Liver (tissue), 9 donors: ENCODE data around the gene DCAF4L1. TPM values are rescaled to one million over a fixed set of nuclear protein-coding genes. Genes with fewer than 3 reads are reported as not detected.

Experiments
- DNase-seq: peaks from one replicate; pipeline ENCODE4 v3.0.0-alpha.2; 2017; ENCODE audit warnings: low spot score
- H3K27ac ChIP-seq, 2 donors: one replicate each; pipeline ENCODE4 v1.7.0; 2013; ENCODE audit warnings: inconsistent platforms in 2 of 2, low read length in 2 of 2, control low read depth in 1 of 2, low read depth in 1 of 2, mild to moderate bottlenecking in 1 of 2
- H3K27me3 ChIP-seq, 4 donors: one replicate each; pipeline versions ENCODE4 v1.6.1 to v1.7.0; 2013; ENCODE audit warnings: low read length in 3 of 4, inconsistent platforms in 1 of 4, mild to moderate bottlenecking in 1 of 4, moderate library complexity in 1 of 4; ENCODE audit not compliant: control insufficient read depth in 4 of 4, insufficient read depth in 4 of 4
- H3K36me3 ChIP-seq, 4 donors: one replicate each; pipeline versions ENCODE4 v1.6.1 to v1.7.0; 2013; ENCODE audit warnings: low read length in 3 of 4, mild to moderate bottlenecking in 3 of 4, low read depth in 1 of 4, moderate library complexity in 1 of 4; ENCODE audit not compliant: control insufficient read depth in 4 of 4, insufficient read depth in 3 of 4
- H3K4me1 ChIP-seq, 4 donors: one replicate each; pipeline versions ENCODE4 v1.6.1 to v1.7.0; 2013; ENCODE audit warnings: low read length in 3 of 4, mild to moderate bottlenecking in 3 of 4, moderate library complexity in 1 of 4; ENCODE audit not compliant: control insufficient read depth in 4 of 4, insufficient read depth in 4 of 4
- H3K4me3 ChIP-seq, 3 donors: one replicate each; pipeline versions ENCODE4 v1.6.1 to v1.7.0; 2013; ENCODE audit warnings: low read length in 3 of 3, control low read depth in 1 of 3, low read depth in 1 of 3, mild to moderate bottlenecking in 1 of 3
- H3K9ac ChIP-seq, 2 donors: one replicate each; pipeline ENCODE4 v1.7.0; 2013; ENCODE audit warnings: low read length in 2 of 2, mild to moderate bottlenecking in 2 of 2, moderate library complexity in 2 of 2, control low read depth in 1 of 2, low read depth in 1 of 2
- H3K9me3 ChIP-seq, 4 donors: one replicate each; pipeline versions ENCODE4 v1.6.1 to v1.7.0; 2013; ENCODE audit warnings: low read length in 3 of 4; ENCODE audit not compliant: control insufficient read depth in 4 of 4
- FOXA1 ChIP-seq: IDR thresholded peaks from 2 replicates; pipeline ENCODE4 v1.6.1; 2016; ENCODE audit warnings: antibody characterized with exemption
- FOXA2 ChIP-seq: IDR thresholded peaks from 2 replicates; pipeline ENCODE4 v1.6.1; 2016; ENCODE audit warnings: antibody characterized with exemption
- GABPA ChIP-seq, 2 donors: IDR thresholded peaks in 1 of 2; conservative IDR thresholded peaks in 1 of 2; 2 replicates each; pipeline ENCODE4 v1.6.1; 2016; ENCODE audit warnings: antibody characterized with exemption in 2 of 2, mild to moderate bottlenecking in 1 of 2, moderate library complexity in 1 of 2
- HNF4A ChIP-seq, 2 donors: conservative IDR thresholded peaks; 2 replicates each; pipeline ENCODE4 v1.6.1; 2016; ENCODE audit warnings: antibody characterized with exemption in 2 of 2, mild to moderate bottlenecking in 2 of 2
- HNF4G ChIP-seq: IDR thresholded peaks from 2 replicates; pipeline ENCODE4 v1.6.1; 2016; ENCODE audit warnings: antibody characterized with exemption
- JUND ChIP-seq, 2 donors: IDR thresholded peaks; 2 replicates each; pipeline ENCODE4 v1.6.1; 2016; ENCODE audit warnings: antibody characterized with exemption in 2 of 2
- NR2F2 ChIP-seq: IDR thresholded peaks from 2 replicates; pipeline ENCODE4 v1.6.1; 2016; ENCODE audit warnings: antibody characterized with exemption
- RAD21 ChIP-seq, 2 donors: IDR thresholded peaks; 2 replicates each; pipeline ENCODE4 v1.6.1; 2016; ENCODE audit warnings: antibody characterized with exemption in 2 of 2, mild to moderate bottlenecking in 2 of 2
- RXRA ChIP-seq, 2 donors: IDR thresholded peaks; 2 replicates each; pipeline ENCODE4 v1.6.1; 2017 to 2018; ENCODE audit warnings: antibody characterized with exemption in 2 of 2, mild to moderate bottlenecking in 1 of 2
- SP1 ChIP-seq: IDR thresholded peaks from 2 replicates; pipeline ENCODE4 v1.6.1; 2018; ENCODE audit warnings: antibody characterized with exemption, mild to moderate bottlenecking
- YY1 ChIP-seq: IDR thresholded peaks from 2 replicates; pipeline ENCODE4 v1.6.1; 2016; ENCODE audit warnings: antibody characterized with exemption, mild to moderate bottlenecking
- WGBS: extraction: QIAGEN DNeasy Blood & Tissue Kit; methylation state at CpG from one replicate; pipeline ENCODE4 v1.1.7; 2013; 5-methylcytosine and 5-hydroxymethylcytosine counted together
- polyA plus RNA-seq, 2 donors: library from polyadenylated mRNA; stranded (reverse) in 1 of 2; unstranded in 1 of 2; fragments of 200-250 nt in 1 of 2; fragments of >200 nt in 1 of 2; fragmentation: Nextera tagmentation in 1 of 2; extraction: Ambion mirVana in 1 of 2; gene quantifications; one replicate each; pipeline versions ENCODE4 v1.2.1 to v1.2.3, GENCODE V29; 2013 to 2015
- total RNA-seq, 2 donors: library from RNA; depleted of rRNA; stranded (reverse); fragments of >200 nt; gene quantifications; one replicate each; pipeline ENCODE4 v1.2.3, GENCODE V29; 2014
- TF ChIP-seq, protein P1 (sequence below): IDR thresholded peaks from 2 replicates; pipeline ENCODE4 v1.6.1; 2016; ENCODE audit warnings: antibody characterized with exemption, mild to moderate bottlenecking
- TF ChIP-seq, protein P2 (sequence below): fragments of 150-350 bp; IDR thresholded peaks from 2 replicates; pipeline ENCODE4 v1.5.1; 2017; ENCODE audit warnings: improper control_type of control experiment, low read depth, low read length; ENCODE audit not compliant: missing input control
- TF ChIP-seq, protein P3 (sequence below): IDR thresholded peaks from 2 replicates; pipeline ENCODE4 v1.6.1; 2016; ENCODE audit warnings: antibody characterized with exemption
- TF ChIP-seq, protein P4 (sequence below): IDR thresholded peaks from 2 replicates; pipeline ENCODE4 v1.6.1; 2016; ENCODE audit warnings: antibody characterized with exemption
- TF ChIP-seq, protein P5 (sequence below): IDR thresholded peaks from 2 replicates; pipeline ENCODE4 v1.6.1; 2016; ENCODE audit warnings: antibody characterized with exemption
- donor health status: healthy.
- donor health status: healthy.
- donor health status: healthy.
- donor health status: healthy.
- donor health status: healthy.

Gene DCAF4L1
- total and polyA plus RNA-seq, 4 donors = under 0.01 to 0.59 (median 0.06) TPM

DNA sequence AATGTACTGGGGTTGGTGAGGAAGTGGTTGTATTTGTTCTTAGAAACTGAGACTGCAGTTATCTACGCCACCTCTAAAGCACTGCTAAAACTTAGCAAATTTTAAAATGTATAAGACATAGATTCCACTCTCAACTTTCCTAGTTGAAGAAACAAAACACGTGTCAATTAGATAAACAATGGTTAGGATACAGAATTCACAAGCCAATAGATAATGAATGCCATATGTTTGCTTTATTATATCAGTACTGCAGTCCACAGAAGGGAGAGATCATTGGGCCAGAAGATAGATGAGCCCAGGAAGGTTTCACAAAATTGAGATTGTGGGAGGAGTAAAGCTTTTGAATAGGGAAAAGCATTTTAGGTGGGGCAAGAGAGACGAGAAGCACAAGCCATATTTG lies 32.0 kb upstream of the DCAF4L1 start (continued):
- TF ChIP-seq, protein P1, sequence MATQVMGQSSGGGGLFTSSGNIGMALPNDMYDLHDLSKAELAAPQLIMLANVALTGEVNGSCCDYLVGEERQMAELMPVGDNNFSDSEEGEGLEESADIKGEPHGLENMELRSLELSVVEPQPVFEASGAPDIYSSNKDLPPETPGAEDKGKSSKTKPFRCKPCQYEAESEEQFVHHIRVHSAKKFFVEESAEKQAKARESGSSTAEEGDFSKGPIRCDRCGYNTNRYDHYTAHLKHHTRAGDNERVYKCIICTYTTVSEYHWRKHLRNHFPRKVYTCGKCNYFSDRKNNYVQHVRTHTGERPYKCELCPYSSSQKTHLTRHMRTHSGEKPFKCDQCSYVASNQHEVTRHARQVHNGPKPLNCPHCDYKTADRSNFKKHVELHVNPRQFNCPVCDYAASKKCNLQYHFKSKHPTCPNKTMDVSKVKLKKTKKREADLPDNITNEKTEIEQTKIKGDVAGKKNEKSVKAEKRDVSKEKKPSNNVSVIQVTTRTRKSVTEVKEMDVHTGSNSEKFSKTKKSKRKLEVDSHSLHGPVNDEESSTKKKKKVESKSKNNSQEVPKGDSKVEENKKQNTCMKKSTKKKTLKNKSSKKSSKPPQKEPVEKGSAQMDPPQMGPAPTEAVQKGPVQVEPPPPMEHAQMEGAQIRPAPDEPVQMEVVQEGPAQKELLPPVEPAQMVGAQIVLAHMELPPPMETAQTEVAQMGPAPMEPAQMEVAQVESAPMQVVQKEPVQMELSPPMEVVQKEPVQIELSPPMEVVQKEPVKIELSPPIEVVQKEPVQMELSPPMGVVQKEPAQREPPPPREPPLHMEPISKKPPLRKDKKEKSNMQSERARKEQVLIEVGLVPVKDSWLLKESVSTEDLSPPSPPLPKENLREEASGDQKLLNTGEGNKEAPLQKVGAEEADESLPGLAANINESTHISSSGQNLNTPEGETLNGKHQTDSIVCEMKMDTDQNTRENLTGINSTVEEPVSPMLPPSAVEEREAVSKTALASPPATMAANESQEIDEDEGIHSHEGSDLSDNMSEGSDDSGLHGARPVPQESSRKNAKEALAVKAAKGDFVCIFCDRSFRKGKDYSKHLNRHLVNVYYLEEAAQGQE = no peak
- TF ChIP-seq GABPA (IDR thresholded peaks at IDR 0.05 in 1 of 2, conservative IDR thresholded peaks at IDR 0.05 in 1 of 2) = no peak
- no peak for TF ChIP-seq FOXA1
- no peak for TF ChIP-seq NR2F2
- no peak for TF ChIP-seq FOXA2

DNA sequence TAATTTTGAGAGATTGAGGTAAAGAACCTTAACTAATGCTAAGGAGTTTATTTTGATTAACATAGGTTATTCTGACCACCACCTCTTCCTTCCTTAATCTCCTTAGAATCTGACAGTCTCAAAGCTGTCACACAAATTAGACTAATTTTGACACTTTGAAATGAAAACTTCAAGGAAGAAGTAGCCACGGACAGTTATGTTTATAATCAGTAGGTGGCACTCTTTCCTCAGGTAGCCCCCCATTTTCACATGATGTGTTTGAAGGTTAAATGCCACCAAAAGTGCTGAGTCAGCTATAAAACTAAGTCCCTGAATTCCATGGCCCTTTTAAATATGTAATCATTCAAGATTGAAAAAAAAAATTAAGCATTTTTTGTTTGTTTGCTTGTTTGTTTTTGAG lies 23.9 kb upstream of the DCAF4L1 start:
- Histone ChIP-seq H3K36me3 (peaks cover 0 to 17% (median 7%) of the 10 kb centered on the region in 4 donors), H3K9me3 (no peaks in the 10 kb centered on the region), H3K27ac (no peak overlapping the region), H3K27me3 (no peaks in the 10 kb centered on the region), H3K9ac (no peak overlapping the region), H3K4me1 (no peaks in the 10 kb centered on the region), H3K4me3 (no peak overlapping the region)
- 55% methylated on average over 1 of the region's 1 CpG for WGBS
- TF ChIP-seq, protein P2, sequence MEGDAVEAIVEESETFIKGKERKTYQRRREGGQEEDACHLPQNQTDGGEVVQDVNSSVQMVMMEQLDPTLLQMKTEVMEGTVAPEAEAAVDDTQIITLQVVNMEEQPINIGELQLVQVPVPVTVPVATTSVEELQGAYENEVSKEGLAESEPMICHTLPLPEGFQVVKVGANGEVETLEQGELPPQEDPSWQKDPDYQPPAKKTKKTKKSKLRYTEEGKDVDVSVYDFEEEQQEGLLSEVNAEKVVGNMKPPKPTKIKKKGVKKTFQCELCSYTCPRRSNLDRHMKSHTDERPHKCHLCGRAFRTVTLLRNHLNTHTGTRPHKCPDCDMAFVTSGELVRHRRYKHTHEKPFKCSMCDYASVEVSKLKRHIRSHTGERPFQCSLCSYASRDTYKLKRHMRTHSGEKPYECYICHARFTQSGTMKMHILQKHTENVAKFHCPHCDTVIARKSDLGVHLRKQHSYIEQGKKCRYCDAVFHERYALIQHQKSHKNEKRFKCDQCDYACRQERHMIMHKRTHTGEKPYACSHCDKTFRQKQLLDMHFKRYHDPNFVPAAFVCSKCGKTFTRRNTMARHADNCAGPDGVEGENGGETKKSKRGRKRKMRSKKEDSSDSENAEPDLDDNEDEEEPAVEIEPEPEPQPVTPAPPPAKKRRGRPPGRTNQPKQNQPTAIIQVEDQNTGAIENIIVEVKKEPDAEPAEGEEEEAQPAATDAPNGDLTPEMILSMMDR = peak; percentile 28
- TF ChIP-seq, protein P3, sequence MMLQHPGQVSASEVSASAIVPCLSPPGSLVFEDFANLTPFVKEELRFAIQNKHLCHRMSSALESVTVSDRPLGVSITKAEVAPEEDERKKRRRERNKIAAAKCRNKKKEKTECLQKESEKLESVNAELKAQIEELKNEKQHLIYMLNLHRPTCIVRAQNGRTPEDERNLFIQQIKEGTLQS = no peak
- TF ChIP-seq YY1 = no peak
- TF ChIP-seq NR2F2 = no peak
- TF ChIP-seq JUND (IDR thresholded peaks at IDR 0.05) = no peak
- TF ChIP-seq RAD21 (IDR thresholded peaks at IDR 0.05) = peak; percentile 58
- TF ChIP-seq SP1 = no peak
- no peak for DNase-seq

DNA sequence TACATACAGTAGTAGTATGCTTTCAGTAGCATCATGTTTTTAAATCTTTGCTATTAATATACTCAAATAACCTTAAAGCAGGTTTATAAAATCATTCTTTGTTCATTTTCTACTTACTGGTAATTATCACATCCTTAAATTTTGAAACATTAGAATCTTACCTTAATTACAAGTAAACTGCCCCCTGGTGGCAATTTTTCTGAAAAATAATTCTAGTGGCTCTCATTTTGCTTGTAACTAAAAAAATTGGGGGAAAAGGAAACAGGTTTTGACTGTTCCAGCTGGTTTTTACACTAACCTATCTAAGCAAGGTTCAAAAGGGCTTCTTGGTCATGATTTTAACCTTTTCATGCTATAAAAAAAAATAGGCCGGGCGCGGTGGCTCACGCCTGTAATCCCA lies 18.5 kb upstream of the DCAF4L1 start:
- Histone ChIP-seq H3K4me3 (no peak overlapping the region), H3K27ac (no peak overlapping the region), H3K9me3 (no peaks in the 10 kb centered on the region), H3K4me1 (no peaks in the 10 kb centered on the region), H3K36me3 (no peaks in the 10 kb centered on the region), H3K9ac (no peak overlapping the region), H3K27me3 (no peaks in the 10 kb centered on the region)
- no peak for DNase-seq
- TF ChIP-seq GABPA (IDR thresholded peaks at IDR 0.05 in 1 of 2, conservative IDR thresholded peaks at IDR 0.05 in 1 of 2) (no peak), YY1 (no peak), RXRA (IDR thresholded peaks at IDR 0.05) (no peak), JUND (IDR thresholded peaks at IDR 0.05) (no peak), SP1 (no peak), FOXA2 (no peak), FOXA1 (no peak), HNF4A (conservative IDR thresholded peaks at IDR 0.05) (no peak), HNF4G (no peak), RAD21 (IDR thresholded peaks at IDR 0.05) (no peak), NR2F2 (no peak)
- TF ChIP-seq, protein P2 = no peak
- TF ChIP-seq, protein P4, sequence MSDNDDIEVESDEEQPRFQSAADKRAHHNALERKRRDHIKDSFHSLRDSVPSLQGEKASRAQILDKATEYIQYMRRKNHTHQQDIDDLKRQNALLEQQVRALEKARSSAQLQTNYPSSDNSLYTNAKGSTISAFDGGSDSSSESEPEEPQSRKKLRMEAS = no peak
- TF ChIP-seq, protein P3 = no peak
- TF ChIP-seq, protein P5, sequence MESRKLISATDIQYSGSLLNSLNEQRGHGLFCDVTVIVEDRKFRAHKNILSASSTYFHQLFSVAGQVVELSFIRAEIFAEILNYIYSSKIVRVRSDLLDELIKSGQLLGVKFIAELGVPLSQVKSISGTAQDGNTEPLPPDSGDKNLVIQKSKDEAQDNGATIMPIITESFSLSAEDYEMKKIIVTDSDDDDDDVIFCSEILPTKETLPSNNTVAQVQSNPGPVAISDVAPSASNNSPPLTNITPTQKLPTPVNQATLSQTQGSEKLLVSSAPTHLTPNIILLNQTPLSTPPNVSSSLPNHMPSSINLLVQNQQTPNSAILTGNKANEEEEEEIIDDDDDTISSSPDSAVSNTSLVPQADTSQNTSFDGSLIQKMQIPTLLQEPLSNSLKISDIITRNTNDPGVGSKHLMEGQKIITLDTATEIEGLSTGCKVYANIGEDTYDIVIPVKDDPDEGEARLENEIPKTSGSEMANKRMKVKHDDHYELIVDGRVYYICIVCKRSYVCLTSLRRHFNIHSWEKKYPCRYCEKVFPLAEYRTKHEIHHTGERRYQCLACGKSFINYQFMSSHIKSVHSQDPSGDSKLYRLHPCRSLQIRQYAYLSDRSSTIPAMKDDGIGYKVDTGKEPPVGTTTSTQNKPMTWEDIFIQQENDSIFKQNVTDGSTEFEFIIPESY = no peak
- 92% methylated on average over 4 of the region's 4 CpGs for WGBS
